GM18519 (cell line): ENCODE measurements around the gene PAIP1.
"Not testable (repeated sequence)": the region's sequence is repeated elsewhere in the genome, so short reads cannot be mapped to it uniquely, and the experiment has no call there.

Source experiments
- ATAC-seq: cut with Tn5 transposase; IDR thresholded peaks from one replicate; pipeline ENCODE4 v1.9.1; 2021; ENCODE audit warnings: mild to moderate bottlenecking, moderate library complexity; ENCODE audit not compliant: unreplicated experiment, low FRiP score

Gene PAIP1, protein sequence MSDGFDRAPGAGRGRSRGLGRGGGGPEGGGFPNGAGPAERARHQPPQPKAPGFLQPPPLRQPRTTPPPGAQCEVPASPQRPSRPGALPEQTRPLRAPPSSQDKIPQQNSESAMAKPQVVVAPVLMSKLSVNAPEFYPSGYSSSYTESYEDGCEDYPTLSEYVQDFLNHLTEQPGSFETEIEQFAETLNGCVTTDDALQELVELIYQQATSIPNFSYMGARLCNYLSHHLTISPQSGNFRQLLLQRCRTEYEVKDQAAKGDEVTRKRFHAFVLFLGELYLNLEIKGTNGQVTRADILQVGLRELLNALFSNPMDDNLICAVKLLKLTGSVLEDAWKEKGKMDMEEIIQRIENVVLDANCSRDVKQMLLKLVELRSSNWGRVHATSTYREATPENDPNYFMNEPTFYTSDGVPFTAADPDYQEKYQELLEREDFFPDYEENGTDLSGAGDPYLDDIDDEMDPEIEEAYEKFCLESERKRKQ

DNA sequence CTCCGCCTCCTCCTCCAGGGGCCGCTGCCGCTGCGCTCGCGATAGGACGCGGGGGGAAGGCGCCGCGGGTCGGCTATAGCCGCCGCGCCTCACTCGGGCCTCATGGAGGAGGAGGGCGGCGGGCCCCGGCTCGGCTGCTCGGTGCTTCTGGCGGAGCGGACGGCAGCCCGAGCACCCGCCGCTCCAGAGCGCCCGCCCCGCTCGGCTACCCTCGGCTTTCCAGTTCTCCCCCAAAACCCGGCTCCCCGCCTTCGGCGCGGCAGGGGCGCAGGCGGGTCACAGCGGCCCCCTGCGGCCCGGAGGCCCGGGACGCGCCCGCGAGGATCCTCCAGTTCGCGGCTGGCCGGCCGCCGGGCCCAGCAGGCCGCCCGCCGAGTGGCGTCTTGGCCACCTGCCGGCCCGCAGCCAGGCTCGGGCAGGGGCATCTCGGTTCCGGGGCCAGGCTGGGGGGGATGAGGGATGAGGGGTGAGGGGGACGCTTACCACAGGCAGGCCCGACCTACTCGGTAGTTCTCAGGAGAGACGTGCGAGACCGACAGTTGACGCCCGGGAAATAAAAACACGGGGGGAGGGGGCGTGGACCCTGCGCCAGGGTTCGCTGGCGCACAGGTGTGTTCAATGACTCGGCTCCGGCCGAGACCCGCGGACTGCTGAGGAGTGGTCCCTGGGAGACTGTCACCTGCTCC, at the start of gene PAIP1:
TSS of gene PAIP1 (minus strand) at position 221 of the 686 bp plus-strand sequence. CDS start 231 bp downstream, outside the sequence.
- ATAC-seq, result peak; percentile 84

DNA sequence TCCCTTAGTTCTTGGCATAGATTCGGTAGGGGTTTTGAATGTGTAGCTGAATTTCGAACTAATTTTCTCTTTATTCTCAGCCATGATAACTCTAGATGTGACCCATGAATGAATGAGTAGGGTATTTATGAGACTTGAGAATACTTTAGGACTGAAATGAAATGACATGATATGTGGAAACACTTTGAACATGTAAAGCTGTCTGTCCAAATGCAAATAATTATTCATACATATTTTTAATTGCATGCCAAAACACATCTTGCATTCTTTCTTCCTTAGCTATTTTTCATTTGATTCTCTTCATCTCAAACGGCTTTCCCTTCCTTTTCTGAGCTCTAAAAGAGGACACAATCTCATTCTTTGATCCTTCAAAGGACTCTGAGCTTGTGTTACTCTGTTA, 49.5 kb upstream of the PAIP1 start:
- ATAC-seq, result no peak

DNA sequence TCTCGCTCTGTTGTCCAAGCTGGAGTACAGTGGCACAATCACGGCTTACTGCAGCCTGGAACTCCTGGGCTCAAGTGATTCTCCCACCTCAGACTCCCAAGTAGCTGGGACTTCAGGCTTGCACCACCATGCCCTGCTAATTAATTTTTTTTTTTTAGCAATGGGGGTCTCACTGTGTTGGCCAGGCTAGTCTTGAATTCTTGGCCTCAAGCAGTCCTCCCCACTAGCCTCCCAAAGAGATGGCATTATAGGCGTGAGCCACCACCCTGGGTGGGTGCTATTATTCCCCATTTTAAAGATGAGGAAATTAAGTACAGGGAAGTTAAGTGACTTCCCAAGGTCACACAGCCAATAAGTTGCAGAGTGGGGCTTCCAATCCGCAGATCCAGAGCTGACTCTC, 47.8 kb upstream of the PAIP1 start:
- ATAC-seq, result no peak

DNA sequence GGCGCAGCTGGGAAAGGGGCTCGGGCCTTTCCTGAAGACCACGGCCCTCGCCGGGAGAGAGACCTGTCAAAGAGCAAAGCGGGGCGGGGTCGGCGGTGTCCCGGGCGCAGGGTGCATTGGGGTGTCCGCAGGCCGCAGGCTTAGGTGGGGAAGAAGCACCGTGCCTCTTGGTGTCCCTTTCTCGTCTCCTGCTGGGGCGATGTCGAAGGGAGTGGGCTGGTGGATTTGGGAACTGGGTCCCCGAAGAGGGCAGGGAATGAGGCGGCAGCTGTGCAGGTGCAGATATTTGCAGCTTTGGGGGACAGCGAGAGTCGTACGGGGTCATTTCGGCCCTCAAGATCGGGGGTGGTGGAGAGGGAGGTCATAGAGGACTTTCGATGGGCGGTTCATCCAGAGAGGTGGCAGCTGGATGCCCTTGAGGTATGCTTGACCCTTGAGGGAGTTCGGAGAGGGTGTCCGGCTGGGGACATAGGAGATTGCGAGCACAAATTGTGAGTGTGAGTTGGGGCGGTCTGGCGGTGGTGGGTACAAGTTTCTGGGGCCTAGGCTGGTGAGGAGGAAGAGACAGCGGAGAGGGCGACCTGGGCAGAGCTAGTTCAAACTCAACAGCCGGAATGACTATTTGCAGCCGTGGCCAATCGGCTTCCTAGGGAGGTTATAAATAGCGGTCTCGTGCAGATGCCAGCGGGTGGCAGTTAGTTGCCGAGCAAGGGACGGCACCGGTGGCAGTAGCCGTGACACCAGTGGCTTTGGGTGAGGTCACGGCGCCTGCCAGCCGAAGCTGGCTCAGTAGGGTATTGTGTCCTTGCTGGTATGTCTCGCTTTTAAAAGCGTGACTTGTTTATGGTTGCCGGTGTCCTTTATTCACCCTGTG, 46.7 kb upstream of the PAIP1 start:
- peak; percentile 29 for ATAC-seq

DNA sequence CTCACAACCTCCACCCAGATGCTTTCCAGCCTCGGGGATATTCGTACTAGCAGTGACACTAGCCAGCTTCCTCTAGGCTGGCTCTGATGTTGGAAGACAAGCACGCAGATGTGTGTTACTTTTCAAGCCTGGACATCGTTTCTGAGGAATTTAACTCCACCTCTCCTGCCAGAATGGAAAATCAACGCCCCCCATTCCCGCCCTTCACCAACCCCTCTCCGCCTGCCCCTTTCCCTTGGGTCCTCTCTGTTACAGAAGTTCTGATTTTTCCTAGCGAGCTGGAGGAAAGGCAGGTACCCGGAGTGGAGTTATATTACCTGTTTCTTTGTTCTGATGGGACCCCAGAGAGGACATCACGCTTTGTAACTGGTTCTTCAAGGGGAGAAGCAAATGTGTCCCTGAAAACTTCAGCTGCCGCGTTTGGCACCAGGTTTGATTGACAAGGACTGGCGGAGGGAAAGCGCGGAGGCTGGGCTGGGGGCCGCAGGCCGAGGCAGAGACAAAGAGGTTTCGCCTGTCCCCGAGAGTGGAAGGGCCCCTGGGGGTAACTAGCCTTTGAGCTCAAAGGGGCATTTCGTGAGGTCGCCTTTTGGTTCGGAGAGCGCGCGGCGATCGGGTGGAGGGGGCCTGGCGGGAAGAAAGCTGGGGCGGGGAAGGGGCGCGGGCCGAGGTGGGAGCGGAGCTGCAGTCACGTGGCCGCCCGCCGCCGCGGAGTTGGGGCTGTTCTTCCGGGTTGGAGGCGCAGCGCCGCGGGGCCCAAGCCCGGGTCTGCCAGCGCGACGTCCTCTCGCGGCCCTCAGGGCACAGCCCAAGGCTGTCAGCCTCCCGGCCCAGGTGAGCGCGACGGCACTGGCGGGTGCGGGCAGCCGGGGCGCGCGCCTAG, 45.8 kb upstream of the PAIP1 start, which contains the start of gene NNT:
TSS of gene NNT (plus strand) at position 720 of the 883 bp plus-strand sequence. CDS start 6,016 bp downstream, outside the sequence.
- peak; percentile 69 for ATAC-seq

DNA sequence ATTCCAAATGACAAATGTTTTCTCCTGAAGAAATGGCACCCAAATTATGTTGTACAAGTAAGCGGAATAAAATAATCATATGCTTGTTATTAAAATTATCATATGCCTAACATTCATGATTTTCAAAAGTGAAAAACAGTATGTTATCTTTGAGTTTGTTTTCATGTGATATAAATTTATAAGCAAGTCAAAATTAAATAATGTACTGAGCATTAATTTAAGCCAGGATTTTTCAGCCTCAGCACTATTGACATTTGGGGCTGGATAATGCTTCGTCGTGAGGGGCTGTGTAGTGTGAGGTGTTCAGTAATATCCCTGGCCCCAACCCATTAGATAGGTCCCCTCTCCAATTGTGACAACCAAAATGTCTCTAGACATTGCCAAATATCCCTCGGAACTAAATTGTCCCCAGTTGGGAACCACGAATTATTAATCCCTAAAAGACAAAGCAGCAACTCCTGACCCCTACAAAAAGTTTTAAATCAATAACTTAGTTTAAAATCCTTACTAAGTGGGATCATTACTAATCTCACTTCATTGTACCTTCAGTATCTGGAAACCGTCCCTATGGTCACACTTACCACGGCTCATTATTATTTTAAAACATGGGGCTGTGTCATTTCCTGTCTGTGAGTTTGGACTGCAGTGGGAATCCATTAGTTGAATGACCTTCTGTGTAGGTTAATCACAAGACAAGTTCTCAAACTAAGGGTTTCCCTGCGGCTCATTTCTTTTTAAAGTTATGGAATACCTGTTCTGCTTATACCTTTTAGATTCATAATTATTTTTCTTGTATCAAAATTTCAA, 44.8 kb upstream of the PAIP1 start:
- no peak for ATAC-seq

DNA sequence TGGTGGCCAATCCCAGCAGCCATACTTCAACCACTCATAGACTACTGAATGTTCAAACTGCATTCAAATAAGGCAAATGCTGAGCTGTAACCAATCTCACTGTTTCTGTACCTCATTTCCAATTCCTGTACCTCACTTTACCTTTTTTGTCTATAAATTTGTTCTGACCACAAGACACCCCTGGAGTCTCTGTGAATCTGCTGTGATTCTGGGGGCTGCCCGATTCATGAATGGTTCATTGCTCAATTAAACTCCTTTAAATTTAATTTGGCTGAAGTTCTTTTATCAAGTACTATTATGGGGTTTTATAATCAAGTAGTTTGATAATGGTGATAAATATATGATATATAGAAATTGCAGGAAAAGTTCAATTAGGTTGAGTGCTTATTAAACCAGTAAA, 42.0 kb upstream of the PAIP1 start:
- not testable (repeated sequence) for ATAC-seq

DNA sequence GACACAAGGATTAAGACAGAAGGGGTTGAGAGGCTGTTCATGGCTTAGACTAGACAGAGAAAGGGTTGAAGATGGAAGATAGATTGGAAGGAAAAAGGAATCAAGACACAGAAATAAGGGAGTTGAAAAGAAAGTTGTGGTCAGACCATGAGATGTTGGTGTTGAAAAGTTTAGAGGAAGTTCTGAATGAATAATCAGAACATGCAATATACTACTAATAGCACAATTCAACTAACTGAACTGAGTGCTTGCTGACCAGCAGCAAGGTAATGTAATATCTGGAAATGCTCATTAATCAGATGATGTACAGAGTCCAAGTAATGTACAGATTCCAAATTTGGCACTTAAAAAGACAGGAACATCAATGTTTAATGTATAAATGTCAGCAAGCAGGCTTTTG, 35.5 kb upstream of the PAIP1 start:
- no peak for ATAC-seq

DNA sequence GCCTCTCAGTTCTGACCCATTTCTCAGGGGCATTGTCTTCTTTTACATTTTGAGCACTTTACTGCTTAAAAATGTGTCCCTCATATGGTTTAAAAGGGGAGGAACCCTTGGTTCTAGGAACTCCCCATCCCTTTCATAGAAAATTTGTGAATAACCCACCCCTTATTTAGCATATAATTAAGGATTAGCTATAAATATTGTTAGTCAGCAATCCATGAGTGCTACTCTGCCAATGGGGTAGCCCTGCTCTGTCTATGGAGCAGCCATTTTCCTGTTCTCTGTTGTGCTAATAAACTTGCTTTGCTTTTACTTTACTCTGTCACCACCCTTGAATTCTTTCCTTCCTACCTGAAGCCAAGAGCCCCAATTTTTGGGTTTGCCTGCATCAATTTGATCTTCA, 33.8 kb upstream of the PAIP1 start:
- ATAC-seq, result no peak

DNA sequence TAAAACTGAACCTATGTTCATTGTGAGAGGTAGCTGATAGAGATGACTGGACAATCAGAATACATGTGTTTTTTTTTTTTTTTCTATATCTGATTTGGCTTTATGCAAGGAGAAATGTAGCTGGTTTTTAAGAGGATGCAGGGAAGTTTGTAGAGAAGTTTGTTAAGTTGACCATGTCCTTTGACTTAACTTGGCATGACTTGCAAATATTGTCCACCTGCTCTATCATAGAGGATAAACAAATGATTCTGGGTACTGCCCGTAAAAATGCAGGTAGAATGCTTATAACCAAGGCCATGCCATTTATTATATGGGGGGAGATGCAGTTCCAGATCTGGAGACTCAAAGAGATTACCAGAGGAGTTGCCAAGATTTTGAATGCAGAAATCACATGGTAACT, 32.4 kb upstream of the PAIP1 start:
- no peak for ATAC-seq

DNA sequence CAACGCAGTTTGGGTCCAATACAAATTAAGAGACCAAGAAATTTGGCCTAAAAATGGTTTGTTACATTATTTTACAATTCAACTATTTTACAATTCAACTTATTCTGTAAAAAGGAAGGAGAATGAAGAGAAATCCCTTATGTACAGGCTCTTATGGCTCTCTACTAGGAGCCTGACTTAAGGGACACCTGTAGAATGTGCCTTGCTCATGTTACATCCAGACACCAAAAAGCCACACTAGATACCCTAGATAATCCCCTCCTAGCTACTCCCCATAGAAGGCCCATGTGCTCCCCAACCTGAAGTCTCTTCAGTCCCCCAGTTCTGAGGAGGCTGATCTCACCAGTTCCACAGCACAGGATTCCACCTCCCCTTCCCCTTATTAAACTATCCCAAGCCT, 32.0 kb upstream of the PAIP1 start:
- ATAC-seq, result no peak

DNA sequence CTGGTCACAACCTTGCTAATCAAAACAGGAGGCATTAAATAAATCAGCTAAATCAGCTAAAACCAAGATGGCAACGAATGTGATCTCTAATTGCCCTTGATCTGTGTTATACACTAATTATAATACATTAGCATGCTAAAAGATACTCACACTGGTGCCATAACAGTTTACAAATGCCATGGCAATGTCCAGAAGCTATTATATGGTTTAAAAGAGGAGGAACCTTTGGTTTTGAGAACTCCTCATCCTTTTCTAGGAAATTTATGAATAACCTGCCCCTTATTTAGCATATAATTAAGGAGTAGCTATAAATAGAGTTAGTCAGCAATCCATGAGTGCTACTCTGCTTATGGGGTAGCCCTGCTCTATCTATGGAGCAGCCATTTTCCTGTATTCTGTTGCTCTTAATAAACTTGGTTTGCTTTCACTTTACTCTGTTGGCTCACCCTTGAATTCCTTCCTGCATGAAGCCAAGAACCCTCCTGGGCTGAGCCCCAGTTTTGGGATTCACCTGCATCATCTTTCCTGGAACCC, 27.4 kb upstream of the PAIP1 start:
- ATAC-seq, result no peak

DNA sequence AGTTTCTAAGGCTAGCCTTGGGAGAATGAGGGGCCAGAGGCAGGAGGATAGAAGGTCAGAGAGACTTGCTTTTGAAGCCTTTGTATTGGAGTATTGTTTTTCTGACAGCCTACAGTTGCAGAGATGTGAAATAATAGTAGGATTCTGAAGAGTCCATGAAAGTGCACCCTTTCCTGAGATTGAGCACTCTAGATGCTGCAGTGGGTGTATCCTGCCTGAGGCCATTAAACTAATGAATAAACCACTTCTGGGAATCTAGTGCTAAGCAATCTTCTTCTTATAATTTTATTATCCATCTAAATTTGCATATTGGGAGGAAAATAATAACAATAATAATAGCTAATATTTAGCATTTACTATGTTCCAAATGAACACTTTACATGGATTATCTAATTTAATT, 26.8 kb upstream of the PAIP1 start:
- no peak for ATAC-seq

DNA sequence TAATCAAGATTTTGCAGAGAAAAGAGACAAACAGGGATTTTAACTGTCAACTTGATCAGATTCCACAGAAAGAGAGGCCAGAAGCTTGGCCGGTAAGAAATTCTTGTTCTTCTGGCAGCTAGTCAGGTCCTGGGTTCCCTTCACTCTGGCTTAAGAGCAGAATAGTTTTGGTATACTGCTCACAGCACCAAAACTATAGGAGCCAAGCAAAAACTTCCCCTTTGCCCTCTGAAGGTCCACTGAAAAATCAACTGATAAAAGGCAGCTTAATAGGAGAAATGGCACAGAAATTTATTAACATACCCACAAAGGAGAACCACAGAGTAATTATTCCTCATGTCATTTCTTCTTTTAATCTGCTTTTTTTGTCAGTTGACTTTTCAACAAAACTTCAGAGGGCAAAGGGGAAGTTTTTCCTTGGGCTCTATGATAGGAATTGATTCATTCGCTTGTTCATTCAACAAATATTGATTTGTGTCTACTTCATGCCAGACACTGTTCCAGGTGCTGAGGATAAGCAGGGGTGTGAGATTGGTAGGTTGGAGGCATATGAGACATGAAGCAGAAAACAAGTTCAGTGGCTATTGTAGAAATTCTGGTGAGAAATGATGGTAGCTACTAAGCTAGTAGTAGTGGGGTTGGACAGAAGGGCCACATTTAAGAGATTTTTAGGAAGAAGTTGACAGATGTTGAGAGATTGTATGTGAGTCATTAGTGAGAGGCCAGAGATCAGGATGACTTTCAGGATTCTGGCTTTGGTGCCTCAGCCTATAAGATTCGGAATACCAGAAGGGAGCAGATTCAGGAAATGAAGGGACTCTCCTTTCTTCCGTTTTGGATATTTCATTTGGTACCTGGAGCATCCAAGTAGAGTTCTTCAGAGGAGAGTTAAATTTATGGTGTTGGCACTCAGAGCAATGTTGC, 25.5 kb upstream of the PAIP1 start:
- ATAC-seq, result no peak

DNA sequence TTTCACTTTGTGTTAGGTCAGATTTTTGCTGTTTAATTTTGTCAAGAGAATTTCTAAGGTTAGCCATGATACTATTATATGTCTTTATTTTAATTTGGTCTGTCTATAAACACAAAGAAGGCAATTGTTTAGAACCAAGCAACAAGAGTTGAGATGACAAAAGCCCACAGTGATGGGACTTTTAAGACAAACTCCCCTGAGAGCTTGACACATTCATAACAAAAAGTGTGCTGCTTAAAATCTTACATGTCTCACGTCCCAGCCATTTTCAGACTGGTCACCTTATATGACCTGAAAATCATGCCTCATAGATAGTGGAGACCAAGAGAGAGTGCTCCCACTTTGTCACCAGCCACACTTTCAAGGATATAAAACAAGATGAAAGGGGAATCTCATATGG, 24.5 kb upstream of the PAIP1 start:
- no peak for ATAC-seq

DNA sequence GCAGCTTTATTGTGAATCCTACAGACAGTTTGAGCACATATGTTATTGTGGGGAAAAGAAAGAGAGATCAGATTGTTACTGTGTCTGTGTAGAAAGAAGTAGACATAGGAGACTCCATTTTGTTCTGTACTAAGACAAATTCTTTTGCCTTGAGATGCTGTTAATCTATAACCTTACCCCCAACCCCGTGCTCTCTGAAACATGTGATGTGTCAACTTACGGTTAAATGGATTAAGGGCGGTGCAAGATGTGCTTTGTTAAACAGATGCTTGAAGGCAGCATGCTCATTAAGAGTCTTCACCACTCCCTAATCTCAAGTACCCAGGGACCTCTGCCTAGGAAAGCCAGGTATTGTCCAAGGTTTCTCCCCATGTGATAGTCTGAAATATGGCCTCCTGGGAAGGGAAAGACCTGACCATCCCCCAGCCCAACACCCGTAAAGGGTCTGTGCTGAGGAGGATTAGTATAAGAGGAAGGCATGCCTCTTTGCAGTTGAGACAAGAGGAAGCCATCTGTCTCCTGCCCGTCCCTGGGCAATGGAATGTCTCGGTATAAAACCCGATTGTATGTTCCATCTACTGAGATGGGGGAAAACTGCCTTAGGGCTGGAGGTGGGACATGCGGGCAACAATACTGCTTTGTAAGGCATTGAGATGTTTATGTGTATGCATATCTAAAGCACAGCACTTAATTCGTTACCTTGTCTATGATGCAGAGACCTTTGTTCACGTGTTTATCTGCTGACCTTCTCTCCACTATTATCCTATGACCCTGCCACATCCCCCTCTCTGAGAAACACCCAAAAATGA, 23.7 kb upstream of the PAIP1 start:
- not testable (repeated sequence) for ATAC-seq

DNA sequence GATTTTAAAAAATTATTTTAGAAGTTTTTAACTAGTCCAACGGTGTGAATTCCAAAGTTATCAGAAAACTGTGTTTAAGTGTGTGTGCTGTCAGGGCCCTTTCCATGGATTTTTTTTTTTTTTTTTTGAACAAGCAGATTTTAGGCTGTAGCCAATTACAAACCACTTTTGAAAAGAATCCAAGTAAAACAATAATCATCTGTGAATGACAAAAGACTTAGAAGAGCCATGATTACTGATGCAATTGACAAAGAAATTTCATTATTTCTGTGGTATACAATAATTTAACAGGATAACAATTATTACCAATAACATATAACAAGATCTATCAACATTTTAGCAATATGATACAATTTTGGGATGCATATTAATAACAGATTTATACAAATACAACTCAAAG, 16.2 kb upstream of the PAIP1 start:
- ATAC-seq, result no peak
